NCI-H446 (cell line): ENCODE data around the gene DNAJB8.
A peak's percentile ranks its signal among the peaks of the same experiment; 100 is the strongest.

Source experiments
- DNase-seq, 2 experiments: peaks; one replicate each; lab custom pipeline; 2025; lab: John Stamatoyannopoulos, UW

The DNAJB8 gene

DNA sequence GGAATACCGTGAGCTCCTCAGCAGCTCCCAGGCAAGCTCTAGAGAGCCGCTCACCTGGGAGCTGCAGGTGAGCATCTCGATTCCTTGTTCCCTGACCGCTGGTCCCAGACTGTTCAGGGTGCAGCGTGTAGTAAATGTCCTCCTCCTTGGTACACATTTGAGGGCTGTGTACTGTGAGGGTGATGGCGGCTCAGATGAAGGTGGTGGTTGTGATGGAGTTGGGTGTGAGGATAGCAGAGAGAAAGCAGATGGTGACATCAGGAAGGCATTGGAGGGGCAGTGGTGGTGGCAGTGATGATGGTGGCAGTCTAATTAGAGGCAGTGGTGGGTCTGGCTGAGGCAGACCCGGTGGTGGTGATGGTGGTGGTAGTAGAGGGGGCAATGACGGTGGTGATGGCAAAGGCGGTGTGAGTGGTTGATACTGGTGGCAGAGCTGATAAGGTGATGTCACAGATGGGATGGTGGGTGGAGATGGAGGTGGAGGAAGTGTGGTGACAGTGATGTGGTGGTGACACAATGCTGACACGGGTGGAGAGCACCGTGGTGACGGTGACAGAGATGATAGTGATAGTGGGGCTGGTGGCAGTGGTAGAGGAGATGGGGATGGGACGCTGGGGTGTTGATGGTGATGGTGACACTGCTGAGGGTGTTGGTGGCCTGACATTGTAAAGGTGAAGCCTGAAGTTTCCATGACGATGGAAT, at the start of gene DNAJB8:
Gene DNAJB8 (minus strand): TSS at position 51 of the 702 bp plus-strand sequence. CDS start 3,645 bp downstream, outside the sequence.
- DNase-seq, result no peak

- no peak for DNase-seq
These were observed 49.3 kb upstream of the DNAJB8 start for GRCh38 chr3:128515967-128516366.

DNA sequence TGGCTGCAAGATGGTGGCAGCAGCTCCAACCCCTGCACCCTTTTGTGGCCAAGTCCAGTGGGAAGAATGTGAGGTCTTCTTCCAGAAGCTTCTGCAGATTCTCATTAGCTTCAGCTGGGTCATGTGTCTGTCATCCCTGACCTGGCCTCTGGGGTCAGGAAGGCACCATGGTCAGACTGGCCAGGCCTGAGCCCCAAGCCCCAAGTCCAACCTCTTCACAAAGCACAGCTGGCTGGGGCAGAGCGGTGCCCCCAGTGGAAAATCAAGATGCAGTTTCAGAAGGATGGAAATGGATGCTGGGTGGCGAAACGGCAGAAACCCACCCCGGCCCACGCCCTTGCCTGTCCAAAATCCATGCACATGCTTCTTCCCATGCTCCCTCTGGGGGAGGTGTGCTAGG, 42.2 kb upstream of the DNAJB8 start:
- no peak for DNase-seq

- no peak for DNase-seq
These were observed 40.1 kb upstream of the DNAJB8 start for GRCh38 chr3:128506754-128507153.

- DNase-seq, result no peak
These were observed 39.1 kb upstream of the DNAJB8 start for GRCh38 chr3:128505771-128506170.

DNA sequence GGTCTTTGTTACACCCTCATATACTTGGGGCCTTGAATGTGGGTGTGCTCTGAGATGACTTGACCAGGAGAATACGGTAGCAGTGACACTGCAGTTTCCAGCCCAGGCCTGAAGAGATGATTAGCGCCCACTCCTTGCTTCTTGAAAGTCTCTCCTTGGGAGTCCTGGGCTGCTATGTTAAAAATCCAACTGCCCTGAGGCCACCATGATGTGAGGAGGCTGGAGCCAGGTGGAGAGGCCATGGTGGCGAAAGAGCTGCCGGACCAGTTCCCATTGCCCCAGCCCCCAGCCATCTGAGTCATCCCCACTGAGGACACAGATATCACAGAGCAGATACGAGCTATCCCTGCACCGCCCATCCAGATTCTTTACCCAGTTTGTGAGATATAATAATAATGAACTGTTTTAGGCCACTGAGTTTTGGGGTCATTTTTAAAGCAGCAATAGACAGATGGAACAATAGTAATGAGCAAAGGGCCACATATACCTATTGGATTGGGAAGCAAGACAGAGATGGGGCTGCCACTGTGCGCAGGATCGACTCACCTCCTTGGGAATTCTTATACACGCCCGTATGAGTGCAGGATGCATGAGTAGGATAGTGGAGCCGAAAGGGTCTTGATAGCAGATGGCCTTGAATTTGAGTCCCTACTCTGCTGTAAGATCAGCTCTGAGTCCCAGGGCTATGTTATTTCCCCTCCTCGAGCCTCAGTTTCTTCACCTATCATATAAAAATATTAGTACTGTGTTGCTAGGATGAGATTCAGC, 38.5 kb upstream of the DNAJB8 start:
- no peak for DNase-seq

DNA sequence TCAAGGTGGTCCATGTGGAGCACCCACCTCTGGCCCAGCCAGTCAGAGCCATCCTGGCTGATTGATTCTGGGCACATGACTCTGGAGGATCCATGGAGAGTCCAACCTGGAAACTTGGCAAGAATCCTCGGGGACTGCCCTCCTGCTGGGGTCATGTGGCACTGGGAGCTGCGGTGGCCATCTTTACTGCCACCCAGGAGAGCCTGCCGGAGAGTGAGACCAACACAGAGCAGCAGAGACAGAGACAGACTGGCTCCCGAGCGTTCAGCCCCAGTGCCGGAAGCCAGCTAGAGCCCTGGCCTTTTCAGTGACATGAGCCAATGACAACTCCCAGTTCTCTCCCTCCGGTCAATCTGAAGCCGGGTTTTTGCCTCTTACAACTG, 37.8 kb upstream of the DNAJB8 start:
- DNase-seq, result no peak

- no peak for DNase-seq
These were observed 37.3 kb upstream of the DNAJB8 start for GRCh38 chr3:128503751-128504532.

GRCh38 chr3:128503164-128503651, 36.5 kb upstream of the DNAJB8 start:
- no peak for DNase-seq

GRCh38 chr3:128502712-128503111, 36.0 kb upstream of the DNAJB8 start:
- DNase-seq, result no peak

GRCh38 chr3:128501431-128501830, 34.7 kb upstream of the DNAJB8 start:
- no peak for DNase-seq

- DNase-seq, result no peak
These were observed 33.9 kb upstream of the DNAJB8 start for GRCh38 chr3:128500556-128500955.

DNA sequence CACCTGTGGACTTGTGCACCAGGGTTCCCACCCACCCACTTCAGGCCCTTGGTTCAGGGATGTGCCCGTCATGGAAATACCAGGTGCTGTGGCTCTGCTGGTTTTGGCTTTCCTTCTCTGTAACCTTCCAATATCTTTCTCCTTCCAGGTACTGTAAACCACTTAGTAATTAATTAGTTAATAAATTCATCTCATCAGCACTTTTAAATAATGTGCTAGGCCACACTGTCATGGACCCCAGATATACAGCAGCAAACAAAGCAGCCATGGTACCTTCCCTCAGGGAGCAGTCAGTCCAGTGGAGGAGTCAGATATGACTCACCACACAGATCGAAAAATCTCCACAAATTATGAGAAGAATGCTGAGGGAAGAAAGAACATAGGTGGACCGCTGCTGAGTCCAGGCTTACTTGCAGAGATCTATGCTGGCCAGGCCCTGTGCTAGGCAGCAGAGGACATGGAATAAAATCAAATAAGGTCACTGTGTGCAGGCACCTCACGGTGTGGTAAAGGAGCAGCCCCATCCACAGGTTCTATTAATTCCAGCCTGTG, 33.1 kb upstream of the DNAJB8 start:
- DNase-seq, result no peak

- no peak for DNase-seq
These were observed 32.3 kb upstream of the DNAJB8 start for GRCh38 chr3:128498901-128499530.

- DNase-seq, result no peak
These were observed 31.5 kb upstream of the DNAJB8 start for GRCh38 chr3:128498127-128498626.

DNA sequence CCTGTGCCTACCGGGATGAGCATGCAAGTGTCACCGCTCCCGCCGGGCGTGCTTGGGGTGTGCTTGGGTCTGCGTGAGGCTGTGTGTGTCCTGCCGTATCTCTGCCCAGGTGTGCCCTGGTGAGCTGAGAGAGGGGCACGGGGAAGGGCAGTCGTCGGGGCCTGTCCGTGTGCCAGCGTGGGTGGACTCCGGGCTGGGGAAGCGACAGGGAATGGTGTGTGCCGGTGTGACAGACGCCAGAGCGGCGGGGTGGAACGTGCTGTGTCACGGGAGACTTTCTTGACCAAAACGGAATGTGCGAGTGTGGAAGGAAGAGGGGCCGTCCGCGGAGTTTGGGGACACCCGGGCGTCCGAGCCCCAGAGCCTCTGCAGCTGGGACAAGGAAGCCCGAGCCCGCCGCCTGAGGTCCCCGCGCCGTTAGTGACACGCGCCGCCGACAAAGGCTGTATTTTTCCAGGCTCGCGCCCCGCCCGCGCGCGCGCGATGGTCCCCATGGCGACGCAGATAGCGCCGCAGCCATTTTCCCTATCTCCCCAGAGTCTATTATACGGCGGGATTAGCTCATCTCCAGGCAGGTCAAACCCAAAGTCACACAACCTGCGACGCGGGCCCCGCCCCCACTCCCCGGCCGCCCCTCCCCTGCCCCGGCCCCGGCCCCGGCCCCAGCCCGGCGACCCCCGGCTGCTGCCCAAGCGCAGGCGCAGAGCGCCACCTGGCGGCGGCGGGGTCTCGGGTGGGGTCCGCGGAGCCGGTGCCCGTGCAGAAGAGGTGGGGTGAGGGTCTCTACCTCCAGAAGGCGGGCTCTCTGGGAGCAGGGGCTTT, 30.8 kb upstream of the DNAJB8 start:
- peak in 1 of 2 experiments; percentile 72 for DNase-seq

DNA sequence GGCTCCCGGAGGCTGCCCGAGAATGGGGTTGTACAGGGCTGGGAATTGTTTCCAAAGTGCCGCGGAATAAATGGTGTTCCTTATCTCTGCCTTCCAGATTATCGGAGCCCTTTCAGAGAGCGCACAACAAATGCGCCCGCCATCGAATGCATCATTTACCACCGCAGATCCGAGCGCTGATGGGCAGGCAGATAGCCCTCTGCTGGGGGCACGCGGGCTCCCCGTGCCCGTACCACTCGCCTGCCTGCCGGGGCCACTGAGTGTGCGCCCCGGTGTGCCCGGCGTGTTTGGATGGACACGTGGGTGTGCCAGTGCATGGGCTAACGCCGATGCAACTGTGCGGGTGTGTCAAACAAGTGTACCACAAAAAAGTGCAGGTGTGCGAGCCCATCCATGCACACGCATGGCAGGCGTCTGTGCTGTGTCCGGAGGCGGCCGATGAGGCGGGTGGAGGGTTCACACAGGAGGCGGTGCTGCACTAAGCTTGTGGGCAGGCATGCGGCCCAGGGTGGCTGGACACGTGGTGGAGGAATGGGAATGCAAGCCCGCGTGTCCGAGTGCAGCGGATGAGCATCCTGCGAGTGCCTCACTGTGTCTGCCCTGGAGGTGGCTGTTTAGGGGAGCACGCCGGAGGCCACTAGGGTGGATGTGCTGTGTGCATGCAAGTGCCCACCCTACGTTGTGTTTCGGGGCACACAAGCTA, 30.1 kb upstream of the DNAJB8 start:
- no peak for DNase-seq

GRCh38 chr3:128496019-128496601, 29.4 kb upstream of the DNAJB8 start:
- DNase-seq, result no peak

GRCh38 chr3:128495435-128495970, 28.8 kb upstream of the DNAJB8 start:
- no peak for DNase-seq

- DNase-seq, result no peak
These were observed 27.6 kb upstream of the DNAJB8 start for GRCh38 chr3:128494367-128494650.
